RPMI8226 (cell line): Measurements from ENCODE around the gene CNNM3.

ENCODE experiments used
- DNase-seq: peaks from one replicate; pipeline ENCODE4 v3.0.0-alpha.2; 2015

Gene CNNM3

DNA sequence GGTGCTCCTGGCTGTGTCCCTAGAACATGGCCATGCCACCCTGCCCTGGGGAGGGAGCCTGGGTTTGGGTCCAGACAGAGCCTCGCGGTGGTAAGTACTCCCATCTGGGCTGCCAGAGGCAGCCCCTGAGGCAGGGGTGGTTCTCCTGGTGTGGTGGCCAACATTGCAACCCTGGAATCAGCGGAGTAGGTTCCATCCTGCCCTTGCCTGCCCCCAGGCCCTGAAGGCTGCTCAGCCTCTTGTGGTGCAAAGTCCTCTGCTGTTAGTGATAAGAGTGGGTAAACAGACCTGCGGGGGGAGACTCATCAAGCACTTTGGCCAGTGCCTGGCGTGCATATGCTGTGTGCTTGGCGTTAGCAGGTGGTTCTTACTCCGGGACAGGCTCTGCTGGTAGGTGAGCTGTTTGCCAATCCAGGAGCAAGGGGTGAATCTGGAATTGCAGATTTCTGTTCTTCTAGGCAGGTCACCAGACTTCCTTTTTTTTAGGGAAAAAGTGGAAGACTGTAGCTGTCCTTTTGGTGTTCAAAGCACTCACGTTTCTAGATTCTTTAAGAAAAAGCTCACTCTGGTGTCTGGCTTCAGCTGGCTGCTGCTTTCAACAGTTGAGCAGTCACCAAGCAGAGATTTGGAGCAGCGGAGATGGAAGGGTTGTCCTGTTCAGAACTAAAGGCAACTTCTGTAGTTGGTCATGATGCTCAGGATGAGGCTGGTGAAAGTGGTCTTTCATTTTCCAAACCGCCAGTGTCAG is 3.2 kb downstream of the CNNM3 start:
- no peak for DNase-seq

DNA sequence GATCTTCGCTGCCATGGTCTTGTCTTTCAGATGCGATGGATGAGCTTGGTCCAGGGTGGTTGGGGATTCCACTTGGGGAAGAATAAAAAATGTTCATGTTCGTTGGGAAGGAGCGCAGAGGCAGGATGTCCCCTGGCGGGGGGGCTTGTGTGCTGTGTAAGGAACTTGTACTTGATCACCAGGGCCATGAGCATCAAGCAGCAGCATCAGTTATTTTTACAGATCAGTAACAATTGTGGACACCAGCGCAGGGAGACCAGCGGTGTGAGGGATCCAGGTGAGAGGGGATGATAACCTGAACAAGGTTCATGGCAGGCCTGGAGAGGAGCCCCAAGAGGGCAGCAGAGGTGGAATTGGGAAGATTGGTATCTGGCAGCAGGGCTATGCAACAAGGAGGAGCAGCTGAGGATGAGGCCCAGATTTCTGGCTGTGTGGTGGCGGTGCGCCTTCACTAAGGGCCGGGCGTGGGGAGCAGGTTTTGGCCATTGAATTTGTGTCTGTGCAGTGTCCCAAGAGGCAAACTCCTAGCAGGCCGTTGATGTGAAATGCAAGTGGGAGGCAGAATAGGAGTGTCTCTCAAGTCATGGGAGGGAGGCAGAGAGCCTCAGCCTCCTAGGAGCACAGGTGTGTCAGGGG is 3.9 kb downstream of the CNNM3 start:
- no peak for DNase-seq

DNA sequence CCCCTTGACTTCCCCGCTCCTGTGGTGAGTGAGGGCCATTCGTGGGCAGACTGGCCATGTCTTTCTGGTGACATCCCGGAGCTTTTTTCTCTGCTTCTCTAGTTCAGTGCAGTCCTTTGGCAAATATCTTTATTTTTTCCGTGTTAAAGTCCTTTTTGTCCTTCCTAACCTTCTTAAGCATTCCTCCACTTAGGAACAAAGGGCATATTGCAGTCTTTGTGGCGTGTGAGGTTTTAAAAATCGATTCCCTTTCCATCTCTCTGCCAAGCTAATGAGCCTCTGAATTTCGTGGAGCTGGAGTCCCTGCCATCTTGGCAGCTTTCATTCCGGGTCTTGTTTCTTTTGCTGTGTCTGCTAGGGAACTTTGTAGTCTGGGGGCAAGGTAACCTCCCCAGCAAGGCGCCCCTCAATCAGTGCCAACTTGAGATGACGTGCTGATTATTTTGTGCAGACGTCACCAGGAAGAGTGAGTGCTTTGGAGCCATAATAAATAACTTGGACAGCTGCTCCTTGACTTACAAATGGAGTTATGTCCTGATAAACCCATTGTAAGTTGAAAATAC is 5.1 kb downstream of the CNNM3 start:
- no peak for DNase-seq

DNA sequence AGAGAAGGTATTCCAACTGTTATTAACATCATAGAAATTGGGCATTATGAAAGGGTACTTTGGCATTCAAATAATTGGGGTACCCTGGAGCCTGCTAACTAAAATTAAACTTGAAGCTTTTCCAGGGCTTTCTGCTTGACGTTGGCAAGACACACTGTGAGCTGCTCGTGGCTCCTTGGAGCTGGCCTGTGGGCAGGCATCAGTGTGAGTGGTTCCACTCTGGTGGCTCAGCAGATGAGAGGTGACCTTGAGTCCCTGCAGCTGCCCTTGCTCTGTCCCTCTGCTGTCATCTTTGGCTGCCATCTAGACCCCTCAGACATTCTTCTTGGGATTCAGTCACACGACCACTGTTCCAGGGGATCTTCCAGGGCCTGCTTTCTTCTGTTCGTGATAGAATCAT is 6.7 kb downstream of the CNNM3 start:
- DNase-seq: no peak

DNA sequence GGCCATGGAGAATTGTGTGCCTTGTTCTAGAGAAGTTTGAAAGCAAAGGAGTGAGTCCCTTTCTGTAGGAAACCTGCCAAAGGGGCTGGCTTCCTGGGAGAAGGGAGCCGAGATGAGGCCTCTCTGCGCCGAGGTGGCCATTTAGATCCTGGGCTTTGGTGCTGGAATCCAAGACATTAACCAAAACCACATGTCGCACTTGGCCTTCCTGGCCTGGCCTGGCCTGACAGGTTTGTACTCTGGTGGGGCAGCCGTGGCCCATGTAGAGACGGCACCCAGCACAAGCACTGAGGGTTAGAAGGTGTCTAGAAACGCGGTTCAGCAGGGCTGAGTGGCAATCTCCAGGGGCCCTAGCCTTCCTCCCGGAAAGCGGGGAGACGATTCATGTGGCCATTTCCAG is 7.1 kb downstream of the CNNM3 start:
- DNase-seq: no peak

DNA sequence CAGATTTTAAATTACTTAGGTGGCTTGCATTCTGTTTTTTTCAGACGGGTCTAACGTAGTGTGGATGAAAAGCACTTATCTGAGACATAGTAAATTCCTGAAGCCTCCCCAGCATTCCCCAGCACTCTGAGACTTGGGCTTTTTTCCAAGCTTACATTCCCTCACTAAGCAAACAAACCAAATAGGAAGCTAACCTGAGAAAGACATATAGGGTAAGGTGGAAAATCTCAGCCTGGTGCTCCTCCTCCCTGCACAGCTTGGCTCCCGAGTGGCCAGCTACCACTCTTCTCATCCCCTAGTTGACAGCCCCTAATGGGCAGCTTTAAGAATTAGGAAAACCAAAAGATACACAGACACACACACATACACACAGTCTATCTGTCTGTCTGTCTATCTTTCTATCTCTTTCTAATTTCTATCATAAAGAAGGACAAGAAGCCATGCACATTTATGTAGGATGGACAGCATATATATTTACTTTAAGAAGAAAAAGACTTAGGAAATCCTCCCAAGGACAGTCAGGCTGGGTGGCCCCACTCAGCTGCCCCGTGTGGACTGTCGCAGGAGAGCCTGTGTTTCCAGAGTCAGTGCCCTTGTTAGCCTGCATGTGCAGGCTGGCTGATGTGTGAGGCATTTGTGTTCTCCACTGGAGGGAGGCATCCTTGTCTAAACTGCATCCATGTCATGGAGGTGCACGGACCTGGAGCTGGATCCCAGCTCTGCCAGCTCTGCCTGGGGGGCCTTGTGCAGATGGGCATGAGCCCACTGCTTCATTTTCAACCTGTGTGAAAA is 8.2 kb downstream of the CNNM3 start:
- no peak for DNase-seq

DNA sequence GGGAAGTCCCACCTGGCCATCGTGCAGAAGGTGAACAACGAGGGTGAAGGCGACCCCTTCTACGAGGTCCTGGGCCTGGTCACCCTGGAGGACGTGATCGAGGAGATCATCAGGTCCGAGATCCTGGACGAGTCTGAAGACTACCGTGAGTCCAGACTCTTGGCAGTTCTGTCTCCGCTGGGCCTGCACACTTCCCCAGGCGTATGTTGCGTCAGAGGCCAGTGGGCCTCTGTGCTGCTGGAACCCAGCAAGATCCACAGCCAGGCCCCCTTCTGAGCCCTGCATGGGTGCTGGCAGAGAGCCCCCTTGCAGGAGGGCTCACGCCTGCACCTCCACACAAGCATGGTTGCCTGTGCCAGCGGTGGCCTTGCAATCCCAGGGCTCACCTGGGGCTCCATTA is 9.0 kb downstream of the CNNM3 start:
- no peak for DNase-seq

DNA sequence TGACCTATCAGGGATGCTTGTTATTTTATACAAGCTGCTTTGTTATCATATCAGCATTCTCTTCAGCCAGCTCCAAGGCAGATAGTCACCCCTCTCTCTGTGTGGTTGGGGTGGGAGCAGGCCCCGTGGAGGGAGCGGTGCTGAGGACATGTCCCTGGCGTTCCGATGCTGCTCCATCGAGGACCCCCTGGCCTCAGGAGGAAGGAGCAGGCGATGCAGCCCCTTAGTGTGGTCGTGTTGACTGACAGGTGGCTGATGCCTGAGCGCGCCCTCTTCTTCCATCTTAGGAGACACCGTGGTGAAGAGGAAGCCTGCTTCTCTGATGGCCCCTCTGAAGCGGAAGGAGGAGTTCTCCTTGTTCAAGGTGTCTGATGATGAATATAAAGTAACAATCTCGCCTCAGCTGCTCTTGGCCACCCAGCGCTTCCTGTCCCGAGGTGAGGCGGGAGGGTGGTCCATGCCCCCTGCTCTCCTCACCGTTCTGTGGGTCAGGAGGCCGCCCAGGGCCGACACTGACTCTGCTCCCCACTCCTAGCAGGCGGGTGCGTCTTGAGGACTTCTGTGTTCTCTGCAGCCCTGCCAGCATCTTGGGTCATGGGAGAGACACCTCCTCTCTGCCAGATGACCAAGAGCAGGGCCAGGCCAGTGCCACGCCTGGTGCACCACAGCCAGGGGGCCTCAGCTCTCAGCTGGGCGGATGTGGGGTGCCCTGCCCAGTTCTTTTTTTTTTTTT is 10.6 kb downstream of the CNNM3 start:
- no peak for DNase-seq

DNA sequence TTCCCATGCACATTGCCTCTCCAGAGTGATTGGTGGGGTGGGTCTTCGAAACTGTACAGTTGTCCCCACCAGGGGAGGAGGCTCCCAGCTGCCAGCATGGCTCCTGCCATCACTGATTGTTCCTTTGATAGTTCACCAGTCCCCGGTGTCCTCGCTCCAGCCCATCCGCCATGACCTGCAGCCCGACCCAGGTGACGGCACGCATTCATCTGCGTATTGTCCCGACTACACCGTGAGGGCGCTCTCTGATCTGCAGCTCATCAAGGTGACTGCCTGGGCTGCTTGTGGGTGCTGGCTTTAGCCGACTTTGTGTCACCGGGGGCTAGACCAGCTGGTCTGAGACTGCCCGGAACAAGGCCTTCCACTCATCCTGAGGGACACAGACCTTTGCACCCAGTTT is 12.4 kb downstream of the CNNM3 start:
- no peak for DNase-seq

DNA sequence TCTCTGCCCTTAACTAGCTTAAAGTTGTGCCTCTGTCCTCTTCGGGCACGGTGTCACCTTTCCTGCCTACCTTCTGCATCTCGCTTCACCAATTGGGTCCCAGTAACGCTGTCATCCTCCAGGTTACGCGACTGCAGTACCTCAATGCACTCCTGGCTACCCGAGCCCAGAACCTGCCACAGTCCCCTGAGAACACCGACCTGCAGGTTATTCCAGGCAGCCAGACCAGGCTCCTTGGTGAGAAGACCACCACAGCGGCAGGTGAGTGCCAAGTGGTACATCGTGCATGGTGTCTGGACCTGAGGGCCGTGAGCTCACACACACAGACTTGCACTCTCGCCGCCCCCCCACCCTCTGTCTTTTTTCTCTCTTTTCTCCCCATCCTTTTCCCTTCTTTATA is 12.8 kb downstream of the CNNM3 start:
- no peak for DNase-seq

DNA sequence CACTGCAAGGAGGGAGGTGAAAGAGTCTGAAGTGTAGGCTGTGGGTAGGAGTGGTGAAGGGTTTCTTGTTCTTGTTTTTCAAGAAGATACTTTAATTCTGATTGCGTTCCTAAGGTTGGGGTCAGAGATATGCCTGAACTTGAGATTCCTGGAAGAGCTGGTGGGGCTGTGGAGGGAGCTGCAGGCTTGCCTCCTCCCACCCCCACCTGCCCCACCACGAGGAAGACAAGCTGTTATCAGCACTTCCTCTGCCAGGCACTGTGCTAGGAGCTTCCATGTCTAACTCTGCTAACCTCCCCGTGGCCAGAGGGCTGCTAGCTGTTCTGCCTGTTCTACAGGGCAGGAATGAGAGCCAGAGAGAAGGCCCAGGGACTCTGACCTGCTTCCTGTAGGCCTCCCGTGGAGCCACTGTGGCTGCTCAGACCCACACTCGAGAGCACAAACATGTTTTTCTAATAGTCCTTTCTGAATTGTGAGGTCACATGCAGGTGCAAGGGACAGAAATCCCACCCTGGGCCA is 14.0 kb downstream of the CNNM3 start:
- no peak for DNase-seq

DNA sequence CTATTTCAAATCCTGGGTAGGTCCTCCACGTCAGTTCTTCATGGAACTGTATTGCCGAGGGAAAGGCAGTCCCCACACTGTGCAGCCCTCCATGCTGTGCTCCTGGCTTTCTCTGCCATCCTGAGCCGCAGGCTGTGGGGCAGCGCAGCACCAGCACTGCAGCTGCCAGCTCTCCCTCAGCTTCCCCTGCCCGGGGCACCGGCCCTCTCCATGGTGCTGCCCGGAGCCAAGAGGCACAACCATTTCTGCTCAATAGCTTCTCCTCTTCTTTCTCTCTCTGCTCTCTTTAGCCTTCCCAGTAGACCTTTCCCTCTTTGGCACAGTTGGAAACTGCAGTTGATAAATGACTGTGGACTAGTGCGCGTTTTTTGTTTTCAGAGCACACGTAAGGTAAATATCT is 15.6 kb downstream of the CNNM3 start:
- DNase-seq: no peak

DNA sequence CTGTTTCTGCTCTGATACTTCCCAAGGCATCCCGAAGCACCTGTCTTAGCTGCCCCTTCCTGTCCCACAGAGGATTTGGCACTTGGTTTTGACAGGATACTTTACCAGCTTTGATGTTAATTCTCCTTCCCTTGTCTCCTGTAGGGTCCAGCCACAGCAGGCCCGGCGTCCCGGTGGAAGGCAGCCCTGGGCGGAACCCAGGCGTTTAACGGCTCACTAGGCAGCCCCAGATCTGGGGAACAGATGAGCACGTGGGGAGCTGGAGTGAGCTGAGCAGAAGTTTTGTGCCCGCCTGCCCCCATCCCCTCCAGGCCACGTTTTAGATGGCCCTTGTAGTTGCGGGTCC is 16.3 kb downstream of the CNNM3 start:
- no peak for DNase-seq

DNA sequence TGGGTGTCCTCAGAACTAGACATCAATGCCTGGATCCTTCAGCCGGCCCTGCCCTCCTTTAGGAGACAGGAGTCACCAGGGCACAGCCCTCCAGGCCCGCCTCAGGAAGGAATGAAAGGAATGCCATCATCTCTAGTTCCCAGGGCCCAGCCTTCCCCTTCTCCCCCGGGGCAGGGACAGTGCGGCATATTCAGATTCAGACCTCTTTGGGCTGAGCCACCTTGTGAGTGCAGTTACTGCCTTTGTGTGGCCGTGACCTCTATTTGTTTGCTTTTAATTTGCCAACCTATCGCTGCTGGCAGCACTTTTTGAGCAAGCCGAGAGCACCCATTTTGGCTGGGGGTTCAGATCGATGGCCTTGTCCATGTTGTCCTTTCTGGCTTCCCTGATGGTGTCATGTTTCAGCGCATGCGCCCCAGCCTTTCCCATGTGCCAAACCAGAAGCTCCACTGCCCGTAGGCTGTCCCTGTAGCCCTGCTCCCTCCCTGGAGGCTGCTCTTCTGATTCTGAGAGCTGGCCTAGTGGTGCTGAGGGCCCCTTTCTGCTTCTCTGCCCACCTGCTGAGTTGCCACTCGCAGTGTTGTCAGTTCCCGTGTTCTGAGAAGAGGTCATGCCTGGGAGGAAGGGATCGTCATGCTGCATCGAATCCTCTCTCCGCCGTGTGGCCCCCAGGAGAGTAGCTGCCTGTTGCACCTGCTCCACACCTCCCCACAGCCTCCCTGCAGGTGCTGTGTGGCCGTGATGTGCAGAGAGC is 16.9 kb downstream of the CNNM3 start:
- DNase-seq: no peak

DNA sequence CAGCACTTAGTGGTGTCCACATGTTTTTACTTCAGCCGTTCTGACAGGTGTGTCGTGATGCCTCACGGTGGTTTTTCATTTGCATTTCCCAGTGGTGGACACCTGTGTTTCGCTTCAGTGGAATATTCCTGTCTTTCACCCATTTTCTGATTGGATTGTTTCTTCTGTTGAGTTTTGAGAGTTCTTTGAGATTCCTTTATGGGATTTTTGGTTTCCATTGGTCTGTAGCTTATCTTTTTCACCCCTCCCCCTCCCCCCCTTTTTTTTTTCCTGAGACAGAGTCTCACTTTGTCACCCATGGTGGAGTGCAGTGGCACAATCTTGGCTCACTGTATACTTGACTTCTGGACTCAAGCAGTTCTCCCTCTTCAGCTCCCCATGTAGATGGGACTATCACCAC is 19.8 kb downstream of the CNNM3 start:
- no peak for DNase-seq

DNA sequence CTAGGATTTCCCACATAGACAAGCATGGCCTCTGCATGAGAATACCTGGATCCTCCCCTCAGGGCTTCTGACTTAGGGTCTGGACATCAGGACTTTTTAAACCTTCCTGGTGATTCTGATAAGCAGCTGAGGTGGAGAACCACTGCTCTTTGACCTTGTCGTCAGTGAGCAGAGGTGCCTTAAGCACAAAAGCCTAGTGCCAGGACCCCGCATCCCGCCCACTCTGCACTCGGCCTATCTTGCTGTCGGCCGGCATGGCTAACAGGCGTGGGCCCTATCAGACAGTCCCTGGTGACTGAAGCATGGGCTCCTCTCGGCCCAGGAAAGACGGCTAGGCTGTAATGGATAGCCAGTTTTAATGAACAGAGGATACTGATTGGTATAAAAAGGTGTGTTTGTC is 21.5 kb downstream of the CNNM3 start:
- DNase-seq: no peak

DNA sequence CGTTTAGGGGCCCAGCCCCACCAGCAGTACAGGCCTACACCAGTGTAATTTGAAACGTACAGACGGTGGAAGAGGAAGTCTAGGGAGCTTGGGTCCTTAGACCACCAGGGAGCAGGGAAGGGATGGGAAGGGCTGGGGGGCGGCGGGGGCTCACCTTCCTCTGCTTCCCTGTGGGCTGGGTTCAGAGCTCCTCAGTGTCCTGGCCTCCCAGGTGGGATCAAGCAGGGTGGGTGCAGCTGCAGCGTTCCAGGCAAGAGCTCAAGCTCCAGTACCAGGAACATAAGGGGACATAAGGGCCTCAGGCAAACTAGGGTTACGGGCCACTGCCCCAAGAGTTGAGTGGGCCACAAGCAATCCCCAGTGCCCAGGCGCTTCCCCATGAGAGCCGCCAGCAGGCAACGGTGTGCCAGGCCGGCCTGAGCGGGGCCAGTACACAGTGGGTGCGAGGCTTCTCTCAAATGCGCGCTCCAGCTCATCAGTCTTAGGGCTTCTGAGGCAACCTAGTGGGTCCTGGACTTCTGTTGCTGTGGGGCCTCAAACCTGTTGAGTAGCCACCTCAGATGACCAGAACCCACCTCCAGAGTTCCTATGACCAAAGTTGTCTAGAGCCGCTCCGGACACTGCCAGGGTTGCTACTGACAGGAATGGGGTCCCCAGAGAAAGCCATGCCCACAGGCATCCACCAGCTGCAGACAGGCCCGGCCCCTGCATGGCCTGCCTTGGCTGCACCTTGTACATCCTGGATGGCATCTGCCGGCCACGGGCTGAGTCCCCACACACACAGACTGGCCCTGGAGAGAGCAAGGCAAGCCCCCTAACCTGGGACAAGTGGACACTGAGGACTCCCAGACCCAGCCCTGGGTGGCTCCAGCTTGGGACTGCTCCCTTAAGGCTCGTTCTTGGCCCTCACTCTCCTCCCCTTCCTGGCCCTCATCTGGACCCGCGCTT is 22.6 kb downstream of the CNNM3 start:
- no peak for DNase-seq

DNA sequence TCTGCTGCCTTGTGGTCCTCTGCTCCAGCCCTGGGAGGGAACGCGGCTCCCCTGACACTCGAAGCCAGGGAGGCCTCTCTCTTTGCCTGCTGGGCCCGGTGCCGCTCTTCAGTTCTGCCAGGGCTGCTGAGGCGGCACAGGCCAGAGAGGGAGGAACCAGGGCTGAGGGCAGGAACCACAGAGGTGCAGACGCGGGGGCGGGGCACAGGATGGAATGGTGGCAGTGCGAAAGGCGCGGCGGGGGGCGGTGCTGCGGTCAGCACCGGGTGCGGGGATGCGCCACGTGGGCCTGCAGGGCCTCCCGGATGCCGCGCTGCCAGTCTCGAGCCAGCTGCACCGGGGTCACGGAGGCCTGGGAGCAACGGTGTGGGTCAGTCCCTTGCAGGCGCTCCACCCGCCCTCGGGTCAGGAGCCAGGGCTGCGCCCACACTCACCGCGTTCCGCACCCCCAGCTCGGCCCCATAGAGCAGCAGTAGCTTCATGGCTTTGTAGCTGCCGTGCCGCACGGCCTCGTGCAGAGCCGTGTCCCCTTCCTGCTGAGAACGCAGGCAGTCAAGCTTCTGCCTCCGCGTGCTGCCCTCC is 23.3 kb downstream of the CNNM3 start:
- no peak for DNase-seq

DNA sequence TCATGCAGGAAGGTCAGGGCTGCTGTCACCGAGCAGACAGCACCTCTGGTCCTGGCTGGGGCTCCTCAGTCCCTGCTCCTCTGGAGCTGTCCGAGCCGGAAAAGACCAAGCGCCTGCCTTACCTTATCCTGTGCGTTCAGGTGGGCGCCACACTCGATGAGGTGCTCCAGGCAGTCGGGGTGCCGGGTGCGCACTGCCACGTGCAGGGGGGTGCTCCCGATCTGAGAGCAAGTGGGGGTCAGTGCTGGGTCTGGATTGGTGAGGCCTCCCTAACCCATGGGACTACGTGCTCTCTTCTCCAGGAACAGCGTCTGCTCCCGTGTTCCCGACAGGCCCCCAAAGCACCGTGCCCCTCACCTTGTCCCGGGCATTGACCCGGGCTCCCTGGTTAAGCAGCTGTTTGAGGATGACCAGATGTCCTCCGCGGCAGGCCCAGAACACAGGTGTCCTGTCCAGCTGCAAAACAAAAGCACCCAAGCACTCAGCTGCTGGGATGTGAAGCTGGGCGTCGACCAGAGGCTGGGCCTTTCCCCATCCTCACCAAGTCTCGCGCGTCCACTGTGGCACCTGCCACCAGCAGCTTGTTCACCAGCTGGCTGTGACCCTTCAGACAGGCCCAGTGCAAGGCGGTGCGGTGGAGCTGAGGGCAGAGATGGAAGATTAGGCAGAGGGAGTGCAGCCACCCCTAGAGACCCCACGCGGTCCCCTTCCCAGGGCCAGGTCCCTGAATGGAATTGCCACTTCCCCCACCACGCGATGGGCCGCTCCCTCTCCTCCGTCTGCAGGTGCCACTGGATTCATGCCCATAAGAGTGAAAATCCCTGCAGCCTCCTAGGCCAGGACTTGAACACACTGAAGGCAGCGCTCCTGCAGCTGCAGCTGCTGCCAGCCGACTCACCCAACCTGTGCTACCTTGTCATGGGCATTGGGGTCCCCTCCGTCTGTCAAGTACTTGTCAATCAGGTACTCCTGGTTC is 24.1 kb downstream of the CNNM3 start:
- no peak for DNase-seq
